ENCODE measurements around the gene CAPN5. TPM values are rescaled to one million over a fixed set of nuclear protein-coding genes. Genes with fewer than 3 reads are reported as not detected.

The CAPN5 gene
- total RNA-seq, 1 donor from 2014 or later: 30.4 TPM

DNA sequence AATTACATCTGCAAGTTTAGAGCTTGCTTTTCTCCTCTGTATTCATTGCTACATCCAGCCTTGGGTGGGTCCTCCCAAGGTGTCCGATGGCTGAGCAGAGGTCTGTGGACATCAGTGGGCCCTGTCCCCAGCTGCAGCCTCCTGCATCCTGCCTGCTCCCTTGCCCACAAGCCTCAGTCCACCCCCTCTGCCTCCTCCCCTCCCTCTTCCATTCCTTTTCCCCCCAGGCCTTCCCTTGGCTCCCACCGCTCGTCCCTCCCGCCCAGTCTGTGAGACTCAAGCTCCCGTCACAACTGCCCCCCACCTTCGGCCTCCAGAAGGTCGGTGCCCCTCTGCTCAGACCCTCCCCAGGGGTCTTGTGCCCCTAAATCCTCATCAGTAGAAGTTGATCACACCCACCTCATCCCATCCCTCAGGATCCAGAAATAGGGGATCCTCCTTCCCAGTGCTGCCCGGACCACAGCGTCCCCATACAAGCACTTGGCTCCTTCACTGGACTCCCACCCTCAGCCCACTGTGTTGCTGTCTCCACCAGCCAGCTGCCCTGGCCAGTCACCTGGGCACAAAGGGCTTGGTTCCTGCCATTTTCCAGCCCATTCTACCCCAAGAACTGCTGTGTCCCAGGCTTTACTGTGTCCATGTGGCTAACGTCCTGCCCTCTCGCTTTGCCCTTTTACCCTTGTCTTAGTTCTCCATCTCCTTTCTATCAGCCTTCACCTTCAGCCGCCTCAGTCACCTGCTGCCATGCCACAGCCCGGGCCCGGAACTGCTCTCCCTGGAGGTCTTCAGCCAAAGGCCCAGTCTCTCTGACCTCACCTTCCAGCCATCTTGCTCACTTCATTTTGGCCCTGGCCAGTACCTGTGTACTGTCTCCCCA, 33.6 kb downstream of the CAPN5 start:
- no peak for ATAC-seq

DNA sequence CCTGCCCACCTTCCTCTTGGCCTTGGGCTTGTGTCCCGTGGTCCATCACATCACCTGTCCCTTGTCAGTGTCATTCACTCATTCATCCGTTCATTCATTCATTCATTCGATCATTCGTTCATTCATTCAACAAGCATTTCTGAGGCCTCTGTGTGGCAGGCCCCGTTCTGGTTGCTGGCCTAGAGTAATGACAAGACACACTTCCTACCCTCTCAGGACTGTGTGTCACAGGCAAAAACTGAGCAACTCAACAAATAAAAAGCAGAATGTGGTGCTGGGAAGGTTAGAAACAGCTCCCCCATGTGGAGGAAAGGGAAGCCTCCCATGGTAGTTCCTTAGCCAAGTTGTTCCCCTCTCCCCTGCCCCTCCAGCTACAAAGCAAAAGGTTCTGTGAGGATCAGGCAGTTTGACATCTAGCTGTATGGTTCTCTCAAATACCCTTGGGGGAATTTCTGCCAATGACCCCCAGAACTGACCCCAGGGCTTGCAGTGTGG, 34.3 kb downstream of the CAPN5 start:
- ATAC-seq: peak; percentile 28

DNA sequence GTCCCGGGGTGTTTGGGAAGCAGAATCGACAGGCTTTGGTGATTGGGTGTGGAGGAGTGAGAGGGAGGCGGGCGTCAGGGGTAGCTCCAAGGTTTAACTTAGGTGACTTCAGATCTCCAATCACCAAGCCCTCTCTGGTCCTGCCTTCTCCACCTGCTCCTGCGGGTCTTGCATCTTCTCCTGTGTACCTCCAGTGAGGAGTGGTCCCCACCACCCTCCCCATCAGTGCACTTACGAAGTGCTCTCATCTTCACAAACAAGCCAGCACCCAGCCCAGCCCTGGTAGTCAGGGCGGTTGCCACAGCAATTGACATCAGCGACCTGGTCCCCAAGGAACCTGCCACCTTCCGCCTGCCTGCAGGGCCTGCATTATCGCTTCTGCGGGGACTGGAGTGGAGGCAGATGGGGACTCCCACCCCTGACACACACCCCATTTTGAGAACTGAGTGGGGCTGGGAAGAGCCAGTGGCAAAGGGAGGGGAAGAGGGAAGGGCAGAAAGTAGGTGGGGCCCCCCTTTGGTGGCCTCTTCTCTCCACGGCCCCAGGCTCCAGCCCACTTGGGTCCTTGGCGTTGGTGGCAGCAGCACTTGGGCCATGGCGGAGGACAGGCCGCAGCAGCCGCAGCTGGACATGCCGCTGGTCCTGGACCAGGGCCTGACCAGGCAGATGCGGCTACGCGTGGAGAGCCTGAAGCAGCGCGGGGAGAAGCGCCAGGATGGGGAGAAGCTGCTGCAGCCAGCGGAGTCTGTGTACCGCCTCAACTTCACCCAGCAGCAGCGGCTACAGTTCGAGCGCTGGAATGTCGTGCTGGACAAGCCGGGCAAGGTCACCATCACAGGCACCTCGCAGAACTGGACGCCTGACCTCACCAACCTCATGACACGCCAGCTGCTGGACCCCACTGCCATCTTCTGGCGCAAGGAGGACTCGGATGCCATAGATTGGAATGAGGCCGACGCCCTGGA, 35.8 kb downstream of the CAPN5 start, which contains the start of gene OMP:
Gene OMP (plus strand): TSS at position 595 of the 965 bp plus-strand sequence. CDS start 0 bp downstream, at position 595.
- no peak for ATAC-seq

DNA sequence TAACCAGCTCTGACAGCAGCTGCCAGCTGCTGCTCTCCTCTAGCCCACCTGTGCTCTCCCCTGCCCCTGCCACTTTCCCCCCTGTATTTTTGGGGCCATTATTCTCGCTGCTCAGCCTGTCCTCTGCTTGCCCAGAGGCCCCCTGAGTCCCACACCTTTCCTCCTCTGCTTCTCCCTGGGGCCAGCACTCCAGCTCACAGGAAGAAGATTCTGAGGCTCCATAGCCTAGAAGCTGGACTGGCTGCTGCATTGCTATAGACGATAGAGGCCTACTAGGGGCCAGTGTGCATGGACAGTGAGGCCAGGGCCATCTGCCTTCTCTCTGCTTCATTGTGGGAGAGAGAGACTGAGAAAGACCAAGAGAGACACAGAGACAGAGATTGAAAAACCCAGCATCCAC, 36.5 kb downstream of the CAPN5 start:
- no peak for ATAC-seq

DNA sequence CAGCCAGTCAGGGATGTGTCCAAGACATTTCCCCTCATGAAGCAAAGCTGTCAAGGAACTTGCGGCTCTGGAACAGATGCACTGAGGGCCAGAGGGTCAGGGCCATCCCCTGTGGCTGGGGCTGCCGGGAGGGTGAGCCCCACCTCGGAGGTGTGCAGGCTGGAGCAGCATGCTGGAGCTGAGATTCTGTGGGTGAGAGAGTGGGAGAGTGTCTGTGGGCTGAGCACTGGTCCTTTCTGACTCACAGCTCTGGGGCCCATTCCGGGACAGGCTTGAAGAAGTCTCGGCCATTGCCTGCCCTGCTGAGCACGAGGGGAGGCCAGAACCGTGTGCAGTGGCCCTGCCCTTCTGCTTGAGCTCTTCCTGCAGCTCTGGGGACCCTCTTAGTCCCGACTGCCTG, 38.0 kb downstream of the CAPN5 start:
- no peak for ATAC-seq

DNA sequence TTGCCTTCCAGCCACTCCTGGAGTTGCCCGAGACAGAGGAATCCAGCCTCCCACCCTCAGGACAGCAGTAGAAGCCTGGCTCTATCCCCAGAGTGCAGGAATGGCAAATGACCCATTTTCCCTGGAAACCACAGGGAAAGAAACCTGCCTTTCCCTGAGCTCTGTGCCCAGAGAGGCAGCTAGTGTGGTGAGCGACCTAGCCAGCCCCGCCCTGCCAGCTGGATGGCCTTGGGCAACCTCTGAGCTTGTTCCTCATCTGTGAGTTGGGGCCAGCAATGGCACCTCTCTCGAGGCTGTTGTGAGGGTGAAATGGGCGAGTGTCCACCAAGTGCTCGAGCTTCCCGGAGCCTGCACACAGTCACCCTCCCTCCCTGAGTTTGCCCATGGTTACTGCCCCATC, 39.5 kb downstream of the CAPN5 start:
- ATAC-seq: no peak

DNA sequence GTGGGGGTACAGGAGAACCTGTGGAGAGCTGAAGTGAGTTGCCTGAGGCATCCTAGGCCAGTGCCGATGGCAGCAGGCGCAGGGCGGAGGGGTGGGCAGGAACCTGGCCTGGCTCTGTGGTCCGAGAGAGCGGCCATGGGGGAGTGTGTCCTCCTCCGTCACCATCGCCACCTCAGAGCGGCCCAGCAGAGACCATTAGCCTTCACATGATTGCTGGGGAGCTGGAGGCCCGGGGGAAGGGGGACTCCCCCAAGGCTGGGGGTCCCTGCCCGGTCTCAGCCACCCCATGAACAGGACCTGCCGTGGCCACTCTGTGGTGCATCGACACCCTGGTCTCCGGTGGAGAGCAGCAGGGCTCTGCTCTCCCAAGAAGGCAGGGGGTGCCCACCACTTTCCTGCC, 40.0 kb downstream of the CAPN5 start:
- no peak for ATAC-seq

DNA sequence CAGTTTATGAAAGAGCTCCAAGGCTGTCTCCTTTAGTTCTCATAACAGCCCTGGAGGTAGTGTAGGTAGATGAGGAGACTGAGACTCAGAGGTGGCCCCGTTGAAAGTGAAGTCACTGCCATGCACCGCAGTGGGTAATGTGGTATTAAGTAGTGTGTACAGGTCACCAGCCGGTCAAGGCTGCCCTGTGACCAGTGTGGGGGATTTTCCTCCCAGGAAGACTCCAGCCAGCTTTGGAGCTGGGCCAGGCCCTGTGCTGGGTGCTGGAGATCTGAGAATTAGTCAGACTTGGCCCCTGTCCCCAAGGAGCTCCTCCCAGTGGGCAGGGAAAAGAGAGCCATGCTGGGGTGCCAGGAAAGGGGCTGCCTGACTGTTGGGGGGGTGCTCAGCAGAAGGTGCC, 41.2 kb downstream of the CAPN5 start:
- peak; percentile 36 for ATAC-seq

DNA sequence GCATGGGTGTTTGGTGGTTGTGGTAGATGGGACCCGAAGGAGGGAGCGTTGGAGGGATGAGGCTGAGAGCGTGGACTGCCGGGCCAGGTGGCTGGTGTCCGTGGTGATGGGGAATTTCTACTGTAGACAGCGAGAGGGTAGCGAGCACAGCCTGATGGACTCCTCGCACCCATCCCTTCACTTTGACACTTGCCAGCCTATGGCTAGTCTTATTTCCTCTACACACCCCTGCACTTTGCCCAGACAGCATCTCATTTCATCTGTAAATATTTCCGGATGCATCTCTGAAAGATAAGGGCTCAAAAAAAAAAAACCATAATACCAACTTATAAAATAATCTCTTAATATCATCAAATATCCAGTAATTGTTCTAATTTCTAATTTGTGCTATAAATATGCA, 41.7 kb downstream of the CAPN5 start:
- ATAC-seq: no peak

DNA sequence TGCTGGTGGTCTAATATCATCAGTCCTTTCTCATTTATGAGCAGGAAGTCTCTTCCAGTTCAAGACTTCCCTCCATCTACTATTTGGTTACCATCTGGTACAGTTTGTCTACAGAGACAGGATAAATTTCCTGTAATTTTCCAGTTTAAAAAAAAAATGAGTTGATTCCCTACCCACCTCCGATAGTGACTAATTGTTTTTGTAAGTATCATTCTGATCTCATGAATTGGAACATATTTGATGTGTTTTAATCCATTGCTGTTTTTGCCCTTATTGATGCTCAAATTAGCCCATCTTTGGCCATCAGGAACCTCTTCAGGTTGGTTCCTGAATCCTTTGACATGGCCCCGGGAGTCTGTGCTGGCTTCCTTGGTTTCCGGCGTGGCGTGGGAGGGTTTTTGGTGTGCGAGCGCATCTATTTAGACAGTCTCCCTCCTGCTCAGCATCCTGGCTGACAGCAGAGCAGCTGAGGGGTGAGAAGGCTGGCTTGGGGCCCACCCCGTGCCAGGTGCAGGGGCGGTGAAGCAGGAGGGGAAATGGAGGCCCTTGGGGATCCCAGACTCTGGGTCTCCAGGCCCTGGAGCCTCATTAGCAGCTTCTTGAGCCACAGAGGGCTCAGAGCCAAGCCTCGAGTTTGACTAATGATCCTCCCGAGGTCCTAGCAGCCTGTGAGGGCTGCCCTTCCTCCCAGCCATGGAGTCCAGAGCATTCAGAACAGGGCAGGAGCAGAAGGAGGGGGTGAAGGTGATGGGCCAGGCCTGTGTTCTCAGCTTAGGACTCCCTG, 42.7 kb downstream of the CAPN5 start:
- no peak for ATAC-seq

DNA sequence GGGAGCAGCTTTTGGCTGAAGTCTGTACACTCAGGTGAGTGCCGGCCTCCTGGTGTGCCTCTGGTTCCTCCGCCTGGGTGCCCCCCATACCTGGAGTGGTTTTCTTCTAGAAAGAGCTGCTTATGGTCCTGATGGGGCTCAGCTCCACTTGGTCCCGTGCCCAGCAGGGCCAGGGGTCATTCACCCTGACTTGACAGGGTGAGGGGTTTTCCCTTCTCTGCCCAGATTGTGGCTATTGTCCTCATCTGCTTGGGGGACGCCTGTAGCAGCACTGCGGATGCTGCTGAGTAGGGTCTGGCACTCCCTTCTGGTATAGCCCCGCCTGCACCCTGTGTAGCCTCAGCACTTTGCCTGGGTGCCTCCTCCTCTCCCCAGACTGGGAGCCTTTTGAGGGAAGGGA, 44.1 kb downstream of the CAPN5 start:
- ATAC-seq: no peak

DNA sequence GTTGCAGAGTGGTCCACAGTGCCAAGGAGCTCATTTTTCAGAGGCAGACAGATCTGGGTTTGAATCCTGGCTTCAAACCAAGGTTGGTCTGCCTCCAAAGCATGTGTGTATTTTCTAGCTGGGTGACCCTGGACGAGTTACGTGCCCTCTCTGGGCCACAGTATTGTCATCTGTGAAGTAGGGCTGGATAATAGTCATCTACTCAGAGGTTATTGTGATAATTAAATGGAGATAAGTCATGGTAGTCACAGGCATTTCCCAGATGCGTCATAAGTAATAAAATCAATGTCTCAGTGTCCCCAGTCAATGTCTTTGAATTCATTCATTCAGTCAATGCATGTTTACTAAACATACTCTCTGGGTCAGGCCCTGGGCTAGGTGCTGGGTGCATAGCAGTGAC, 44.5 kb downstream of the CAPN5 start:
- no peak for ATAC-seq

DNA sequence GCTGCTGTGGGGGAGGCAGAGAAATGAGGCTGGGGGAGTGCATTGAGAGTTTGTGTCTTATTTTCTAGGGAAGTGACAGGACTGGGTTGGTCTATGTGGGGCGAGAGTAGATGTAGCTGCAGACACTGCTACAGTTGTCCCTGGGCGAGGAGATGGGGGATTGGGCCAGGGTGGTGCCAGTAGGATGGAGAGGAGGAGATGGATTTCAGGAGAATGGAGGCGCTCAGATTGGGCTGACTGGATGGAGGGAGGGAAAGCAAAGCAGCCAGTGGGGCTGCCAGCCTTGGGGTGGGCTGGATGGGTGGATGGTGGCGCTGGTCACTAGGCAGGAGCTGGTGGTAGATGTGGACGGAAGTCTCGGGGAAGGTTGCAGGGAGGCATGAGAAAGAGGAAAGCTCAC, 45.2 kb downstream of the CAPN5 start:
- ATAC-seq: no peak

DNA sequence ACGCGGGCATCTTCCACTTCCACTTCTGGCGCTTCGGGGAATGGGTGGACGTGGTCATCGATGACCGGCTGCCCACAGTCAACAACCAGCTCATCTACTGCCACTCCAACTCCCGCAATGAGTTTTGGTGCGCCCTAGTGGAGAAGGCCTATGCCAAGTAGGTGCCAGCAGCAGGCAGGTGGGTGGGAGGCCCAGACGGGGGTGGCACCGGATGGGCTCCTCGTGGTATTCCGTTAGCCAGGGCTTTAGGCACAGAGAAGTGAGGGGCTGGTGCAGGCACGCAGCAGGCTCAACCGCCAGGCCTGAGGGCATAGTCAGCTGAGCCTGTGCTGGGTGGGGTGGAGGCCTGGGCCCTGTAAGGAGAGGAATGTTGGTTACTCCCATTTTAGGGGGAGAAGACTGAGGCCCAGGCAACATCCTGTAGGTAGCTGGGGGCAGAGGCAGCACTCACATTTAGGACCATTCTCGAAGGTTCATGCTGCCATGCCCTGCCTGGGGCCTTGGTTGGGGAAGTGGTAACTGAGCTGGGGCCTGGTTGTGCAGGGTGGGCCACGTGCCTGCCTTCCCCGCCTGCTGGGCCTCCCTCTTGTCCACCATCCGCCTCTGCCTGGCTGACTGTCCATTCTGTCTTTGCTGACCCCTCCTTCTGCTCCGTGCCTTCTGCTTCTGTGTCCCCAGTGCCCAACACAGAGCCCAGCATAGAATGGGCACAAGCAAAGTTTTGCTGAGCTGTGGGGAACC, 46.0 kb downstream of the CAPN5 start:
- ATAC-seq: no peak

DNA sequence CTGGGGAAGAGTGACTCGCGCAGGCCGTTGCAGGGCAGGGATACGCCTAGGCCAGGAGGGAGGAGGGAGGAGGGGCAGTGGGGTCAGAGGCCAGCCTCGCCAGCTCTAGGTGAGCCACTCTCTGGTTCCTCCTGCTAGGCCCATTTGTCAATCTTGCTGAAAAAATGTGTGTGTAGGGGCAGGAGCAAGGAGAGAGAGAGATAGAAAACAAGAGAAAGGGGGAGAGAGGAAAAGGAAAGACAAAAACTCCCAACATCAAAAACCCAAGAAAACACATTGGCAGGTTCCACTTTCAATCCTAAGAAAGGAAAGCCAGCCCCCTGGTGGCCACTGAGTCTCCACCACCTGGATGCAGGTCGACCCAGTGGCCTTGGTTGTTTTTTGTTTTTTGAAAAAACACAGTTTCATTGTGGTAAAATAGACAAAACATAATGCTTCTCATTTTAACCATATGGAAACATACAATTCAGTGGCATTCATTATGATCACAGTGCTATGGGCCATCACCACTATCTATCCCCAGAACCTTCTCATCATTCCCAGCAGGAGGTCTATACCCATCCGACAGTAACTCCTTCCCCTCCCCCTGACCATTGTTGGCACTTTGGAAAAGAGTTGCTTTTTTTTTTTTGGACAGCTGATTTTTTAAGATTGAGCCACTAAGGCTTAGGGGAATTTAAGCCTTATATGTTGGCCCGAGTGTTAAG, 46.8 kb downstream of the CAPN5 start:
- no peak for ATAC-seq

DNA sequence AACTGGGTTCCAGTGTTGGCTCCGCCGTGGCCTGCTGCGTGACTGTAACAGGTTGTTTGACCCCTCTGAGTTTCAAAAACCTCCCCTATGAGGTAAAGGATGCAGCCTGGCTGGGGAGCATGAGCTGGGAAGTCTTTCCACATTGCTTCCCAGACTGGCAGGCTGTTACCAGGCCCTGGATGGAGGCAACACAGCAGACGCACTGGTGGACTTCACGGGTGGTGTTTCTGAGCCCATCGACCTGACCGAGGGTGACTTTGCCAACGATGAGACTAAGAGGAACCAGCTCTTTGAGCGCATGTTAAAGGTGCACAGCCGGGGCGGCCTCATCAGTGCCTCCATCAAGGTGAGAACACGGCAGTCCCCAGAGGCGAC, 47.3 kb downstream of the CAPN5 start:
- no peak for ATAC-seq

DNA sequence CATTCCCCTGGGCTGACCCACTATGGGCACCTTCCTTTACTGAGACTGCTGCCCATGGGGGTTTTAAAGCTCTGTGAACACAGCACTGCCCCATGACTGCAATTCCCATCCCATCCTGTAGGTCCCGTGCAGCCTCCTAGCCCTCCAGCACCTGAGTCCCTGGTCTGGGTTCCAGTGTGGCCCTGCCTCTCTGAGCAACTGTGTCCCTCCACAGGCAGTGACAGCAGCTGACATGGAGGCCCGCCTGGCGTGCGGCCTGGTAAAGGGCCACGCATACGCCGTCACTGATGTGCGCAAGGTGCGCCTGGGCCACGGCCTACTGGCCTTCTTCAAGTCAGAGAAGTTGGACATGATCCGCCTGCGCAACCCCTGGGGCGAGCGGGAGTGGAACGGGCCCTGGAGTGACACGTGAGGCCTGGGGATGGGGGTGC, 48.4 kb downstream of the CAPN5 start:
- no peak for ATAC-seq

DNA sequence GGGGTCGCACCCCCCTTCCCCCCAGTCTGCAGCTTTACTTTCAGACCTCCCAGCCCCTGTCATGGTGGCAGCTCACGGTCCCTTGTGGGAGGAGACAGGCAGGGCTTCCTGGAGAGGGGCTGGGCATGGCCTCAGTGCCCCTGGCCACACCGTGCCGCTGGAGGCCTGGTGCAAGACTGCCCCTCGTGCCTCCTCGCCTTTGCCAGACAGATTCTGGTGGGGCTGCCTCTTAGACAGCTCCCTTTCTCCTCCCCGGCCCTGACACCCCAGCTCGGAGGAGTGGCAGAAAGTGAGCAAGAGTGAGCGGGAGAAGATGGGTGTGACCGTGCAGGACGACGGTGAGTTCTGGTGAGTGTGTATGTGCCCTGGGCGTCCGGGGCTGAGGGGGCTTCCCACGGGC, 49.2 kb downstream of the CAPN5 start:
- no peak for ATAC-seq

DNA sequence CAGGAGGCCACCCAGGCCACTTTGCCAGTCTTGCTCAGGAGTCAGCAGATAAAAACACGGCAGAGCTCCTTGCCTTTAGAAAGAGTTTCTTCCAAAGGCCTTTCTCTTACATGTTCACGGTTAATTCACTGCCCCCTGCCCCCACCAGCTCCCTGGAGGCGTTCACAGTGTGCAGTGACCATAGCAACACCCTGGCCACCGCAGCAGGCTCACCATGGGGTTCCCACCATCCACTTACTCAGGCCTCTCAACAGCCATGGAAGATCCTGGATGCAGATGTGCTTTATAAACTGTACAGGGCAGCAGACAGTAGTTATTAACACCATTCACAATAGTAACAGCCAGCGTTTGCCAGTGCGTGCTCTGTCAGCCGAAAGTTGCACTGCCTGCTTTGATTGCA, 50.7 kb downstream of the CAPN5 start:
- no peak for ATAC-seq

DNA sequence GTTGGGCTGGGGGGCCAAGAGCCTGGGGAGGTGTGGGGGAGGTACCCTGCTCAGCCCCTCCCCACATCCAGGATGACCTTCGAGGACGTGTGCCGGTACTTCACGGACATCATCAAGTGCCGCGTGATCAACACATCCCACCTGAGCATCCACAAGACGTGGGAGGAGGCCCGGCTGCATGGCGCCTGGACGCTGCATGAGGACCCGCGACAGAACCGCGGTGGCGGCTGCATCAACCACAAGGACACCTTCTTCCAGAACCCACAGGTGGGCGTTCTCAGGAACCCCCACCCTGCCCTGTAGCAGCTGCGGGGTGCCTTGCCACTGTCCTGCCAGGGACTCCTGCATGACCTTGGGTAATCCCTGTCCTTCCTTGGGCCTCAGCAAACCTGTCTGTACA, 51.3 kb downstream of the CAPN5 start:
- no peak for ATAC-seq

DNA sequence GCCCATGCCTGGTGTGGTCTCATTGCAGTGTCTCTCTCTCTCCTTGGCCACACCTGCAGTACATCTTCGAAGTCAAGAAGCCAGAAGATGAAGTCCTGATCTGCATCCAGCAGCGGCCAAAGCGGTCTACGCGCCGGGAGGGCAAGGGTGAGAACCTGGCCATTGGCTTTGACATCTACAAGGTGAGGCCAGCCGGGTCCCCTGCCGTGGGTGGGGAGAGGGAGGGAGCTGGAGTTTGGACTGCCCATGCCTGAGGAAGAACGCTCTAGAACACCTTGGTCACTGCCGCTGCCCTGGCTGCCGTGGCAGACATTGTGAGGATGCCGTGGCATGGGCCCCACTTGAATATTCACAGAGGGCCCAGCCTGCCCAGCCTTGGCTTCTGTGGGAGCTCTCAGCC, 52.2 kb downstream of the CAPN5 start:
- ATAC-seq: no peak
